ENCODE results near the gene GREM1.

Gene GREM1

DNA sequence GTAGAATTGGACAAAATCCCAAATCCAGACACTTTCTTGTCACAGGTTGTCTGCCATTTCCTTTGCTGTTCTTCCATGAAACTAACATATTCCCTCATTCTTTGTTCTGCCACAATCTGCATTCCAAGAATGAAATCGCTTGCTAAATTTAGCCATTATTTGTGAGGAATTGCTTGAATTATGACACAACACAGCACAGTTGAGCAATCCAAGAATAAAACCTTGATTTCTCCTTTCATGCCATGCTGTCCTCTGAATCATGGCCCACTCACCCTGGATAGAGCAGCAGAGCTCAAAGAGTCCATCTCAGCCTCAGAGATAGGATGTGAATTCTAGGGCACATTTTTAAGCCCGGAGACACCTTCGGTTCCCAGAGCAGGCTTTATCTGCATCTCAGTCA, 35.2 kb upstream of the GREM1 start:
- Histone ChIP-seq H3K27me3 (replicated peaks; ENCODE audit: control insufficient read depth, insufficient read depth, low read length) (no peaks in the 10 kb centered on the region), H3K9me3 (ENCODE audit: control insufficient read depth, low read length) (no peaks in the 10 kb centered on the region), H3K4me3 (ENCODE audit: low read length) (peak overlapping the region; percentile 30), H3K36me3 (ENCODE audit: control insufficient read depth, insufficient read depth, low read length, severe bottlenecking) (no peaks in the 10 kb centered on the region), H3K9ac (ENCODE audit: low read length) (peak overlapping the region; percentile 42), H3K4me1 (ENCODE audit: control insufficient read depth, insufficient read depth, low read length) (peaks cover 62% of the 10 kb centered on the region)
- peak; percentile 97 for DNase-seq (ENCODE audit: low read depth)

DNA sequence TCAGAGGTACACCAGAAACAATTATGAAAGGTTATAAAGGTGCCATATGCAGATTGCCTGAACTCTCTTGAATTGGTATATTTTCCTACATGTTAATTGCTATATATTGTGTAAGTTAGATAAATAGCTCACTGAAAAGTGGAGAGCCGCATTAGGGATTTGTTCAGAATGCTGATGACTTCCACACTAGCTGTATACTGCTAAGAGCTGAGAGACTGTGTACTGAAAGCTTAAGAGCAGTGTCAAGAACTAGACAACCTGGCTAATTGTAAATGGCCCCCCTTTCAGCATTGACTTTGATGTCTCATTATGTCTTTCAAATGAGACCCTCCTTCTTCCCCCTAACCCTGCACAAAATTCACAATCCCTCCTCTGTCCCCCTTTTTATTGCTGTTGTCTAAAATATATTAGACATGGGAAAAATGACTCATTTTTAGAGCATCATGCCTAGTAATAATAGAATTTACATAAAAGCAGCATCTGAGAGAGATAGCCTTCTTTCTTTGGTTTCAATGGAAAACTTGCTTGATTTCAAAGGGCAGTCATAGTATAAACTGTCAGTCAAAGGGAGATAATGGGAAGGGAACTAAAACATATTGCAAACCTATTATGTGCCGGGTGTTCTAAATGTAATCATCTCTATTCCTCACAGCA, 34.7 kb upstream of the GREM1 start:
- H3K27me3 ChIP-seq (replicated peaks; ENCODE audit: control insufficient read depth, insufficient read depth, low read length), result no peaks in the 10 kb centered on the region
- H3K4me3 ChIP-seq (ENCODE audit: low read length), result peak overlapping the region; percentile 1
- no peaks in the 10 kb centered on the region for H3K36me3 ChIP-seq (ENCODE audit: control insufficient read depth, insufficient read depth, low read length, severe bottlenecking)
- peak overlapping the region; percentile 42 for H3K9ac ChIP-seq (ENCODE audit: low read length)
- H3K4me1 ChIP-seq (ENCODE audit: control insufficient read depth, insufficient read depth, low read length), result peaks cover 58% of the 10 kb centered on the region
- DNase-seq (ENCODE audit: low read depth), result peak; percentile 32
- H3K9me3 ChIP-seq (ENCODE audit: control insufficient read depth, low read length), result no peaks in the 10 kb centered on the region

DNA sequence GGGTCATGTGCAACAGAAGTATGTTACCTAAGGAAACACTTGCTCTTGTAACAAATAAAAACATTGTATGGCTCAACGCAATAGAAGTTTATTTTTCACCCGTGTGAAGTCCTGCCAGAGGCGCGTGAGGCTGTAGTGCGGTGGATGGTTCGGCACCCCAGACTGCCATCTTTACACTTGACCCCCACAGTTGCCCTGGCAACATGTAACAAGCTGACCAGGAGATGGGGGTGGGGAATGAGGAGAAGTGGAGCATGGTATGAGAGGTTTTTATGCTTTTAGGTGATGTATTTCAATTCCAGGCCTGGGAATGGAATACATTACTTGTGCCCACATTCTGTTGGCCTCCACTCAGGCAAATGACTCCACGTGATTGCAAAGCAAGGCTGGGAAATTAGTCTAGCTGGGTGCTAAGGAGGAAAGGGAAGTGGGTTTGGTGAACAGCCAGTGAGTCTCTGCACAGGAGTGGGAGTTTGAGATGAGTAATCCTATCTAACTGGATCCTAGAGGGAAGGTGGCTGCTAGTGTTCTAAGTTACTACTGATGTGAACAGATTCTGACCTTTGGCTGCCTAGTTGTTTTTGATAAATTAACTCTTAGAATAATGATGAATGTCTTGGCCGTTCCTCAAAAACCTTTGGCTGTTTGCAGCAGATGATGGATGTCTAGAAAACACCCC, 33.8 kb upstream of the GREM1 start:
- Histone ChIP-seq H3K27me3 (replicated peaks; ENCODE audit: control insufficient read depth, insufficient read depth, low read length) (no peaks in the 10 kb centered on the region), H3K36me3 (ENCODE audit: control insufficient read depth, insufficient read depth, low read length, severe bottlenecking) (no peaks in the 10 kb centered on the region), H3K4me3 (ENCODE audit: low read length) (no peak overlapping the region), H3K4me1 (ENCODE audit: control insufficient read depth, insufficient read depth, low read length) (peaks cover 55% of the 10 kb centered on the region), H3K9ac (ENCODE audit: low read length) (peak overlapping the region; percentile 42), H3K9me3 (ENCODE audit: control insufficient read depth, low read length) (no peaks in the 10 kb centered on the region)
- DNase-seq (ENCODE audit: low read depth), result peak; percentile 55

DNA sequence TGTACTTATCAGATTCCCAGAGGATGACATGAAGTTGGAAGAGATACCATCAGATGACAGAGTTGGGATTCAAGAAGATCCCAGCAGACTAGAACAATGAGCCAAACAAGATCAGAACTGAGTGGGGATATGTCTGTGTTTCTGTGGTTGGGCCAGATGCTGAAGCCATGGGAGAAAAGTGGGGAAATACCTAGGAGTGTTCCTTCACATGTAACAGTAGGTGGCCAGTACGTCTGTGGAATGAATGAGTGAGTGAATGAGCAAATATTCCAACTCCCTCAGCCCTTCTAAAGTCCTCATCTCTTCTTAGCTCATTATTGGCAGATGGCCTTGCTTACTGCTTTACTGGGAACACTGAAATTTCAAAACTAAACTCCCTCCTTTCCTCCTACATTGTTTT, 32.2 kb upstream of the GREM1 start:
- H3K4me3 ChIP-seq (ENCODE audit: low read length), result no peak overlapping the region
- no peaks in the 10 kb centered on the region for H3K9me3 ChIP-seq (ENCODE audit: control insufficient read depth, low read length)
- H3K9ac ChIP-seq (ENCODE audit: low read length), result no peak overlapping the region
- H3K27me3 ChIP-seq (replicated peaks; ENCODE audit: control insufficient read depth, insufficient read depth, low read length), result no peaks in the 10 kb centered on the region
- H3K36me3 ChIP-seq (ENCODE audit: control insufficient read depth, insufficient read depth, low read length, severe bottlenecking), result no peaks in the 10 kb centered on the region
- DNase-seq (ENCODE audit: low read depth), result peak; percentile 40
- peaks cover 49% of the 10 kb centered on the region for H3K4me1 ChIP-seq (ENCODE audit: control insufficient read depth, insufficient read depth, low read length)

GRCh38 chr15:32687556-32687955, 30.2 kb upstream of the GREM1 start:
- Histone ChIP-seq H3K9me3 (ENCODE audit: control insufficient read depth, low read length) (no peaks in the 10 kb centered on the region), H3K36me3 (ENCODE audit: control insufficient read depth, insufficient read depth, low read length, severe bottlenecking) (no peaks in the 10 kb centered on the region), H3K9ac (ENCODE audit: low read length) (no peak overlapping the region), H3K4me3 (ENCODE audit: low read length) (no peak overlapping the region), H3K4me1 (ENCODE audit: control insufficient read depth, insufficient read depth, low read length) (peaks cover 38% of the 10 kb centered on the region), H3K27me3 (replicated peaks; ENCODE audit: control insufficient read depth, insufficient read depth, low read length) (no peaks in the 10 kb centered on the region)
- DNase-seq (ENCODE audit: low read depth), result no peak

DNA sequence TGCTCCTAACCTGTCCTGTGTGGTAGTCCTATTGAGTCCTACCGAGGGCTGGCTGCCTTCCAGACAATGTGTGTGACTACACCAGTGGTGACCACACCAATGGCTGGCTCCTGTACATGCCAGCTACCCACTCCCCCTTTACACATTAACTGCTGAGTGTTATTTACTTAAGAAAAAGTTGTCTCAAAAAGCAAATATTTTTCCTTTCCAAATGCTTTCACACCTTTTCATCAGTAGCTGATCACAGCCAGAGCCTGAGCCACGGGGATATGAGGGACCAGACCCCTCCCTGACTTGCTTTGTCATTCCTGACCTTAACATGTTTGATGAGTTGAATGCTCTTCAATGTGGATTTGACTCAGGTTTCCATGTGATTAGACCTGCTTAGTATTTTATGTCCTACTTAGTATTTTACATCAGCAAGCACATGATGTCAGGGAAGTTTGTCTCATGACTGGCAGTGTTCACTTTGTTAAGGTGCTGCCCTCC, 29.6 kb upstream of the GREM1 start:
- no peak for DNase-seq (ENCODE audit: low read depth)
- no peaks in the 10 kb centered on the region for H3K27me3 ChIP-seq (replicated peaks; ENCODE audit: control insufficient read depth, insufficient read depth, low read length)
- no peak overlapping the region for H3K9ac ChIP-seq (ENCODE audit: low read length)
- H3K9me3 ChIP-seq (ENCODE audit: control insufficient read depth, low read length), result no peaks in the 10 kb centered on the region
- peaks cover 31% of the 10 kb centered on the region for H3K4me1 ChIP-seq (ENCODE audit: control insufficient read depth, insufficient read depth, low read length)
- H3K36me3 ChIP-seq (ENCODE audit: control insufficient read depth, insufficient read depth, low read length, severe bottlenecking), result no peaks in the 10 kb centered on the region
- no peak overlapping the region for H3K4me3 ChIP-seq (ENCODE audit: low read length)

DNA sequence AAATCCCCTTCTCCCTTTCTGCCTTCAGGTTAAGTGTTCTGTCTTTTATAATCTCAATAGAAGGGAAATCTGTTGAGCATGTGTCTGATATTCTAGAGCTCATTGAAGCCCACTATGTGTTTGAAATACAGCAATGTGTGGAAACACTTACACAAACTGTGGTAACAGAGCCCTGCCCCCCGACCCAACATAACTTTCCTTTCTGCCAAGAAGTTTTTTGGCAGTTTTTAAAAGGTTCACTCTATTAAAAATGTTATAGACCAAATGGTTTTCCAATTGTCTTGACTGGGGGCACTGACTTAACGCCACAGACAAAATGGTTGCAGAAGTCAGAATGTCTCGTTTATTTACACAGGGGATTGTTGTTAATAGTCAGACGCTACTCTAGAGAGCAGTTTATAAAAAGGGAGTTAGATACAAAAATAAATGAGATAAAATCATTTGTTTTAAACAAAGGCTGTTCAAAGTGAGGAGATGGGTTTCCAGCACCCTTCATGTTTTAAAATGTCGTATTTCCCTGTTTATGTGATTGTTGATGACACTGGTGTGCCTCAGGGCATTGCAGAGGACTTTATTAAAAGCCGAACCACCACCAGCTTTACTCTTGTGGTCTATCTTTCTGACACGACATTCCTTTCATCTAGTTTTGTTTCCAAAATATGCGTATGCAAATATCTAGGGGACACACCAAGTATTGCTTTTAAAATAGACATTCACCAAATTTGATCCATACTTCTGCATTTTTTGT, 26.7 kb upstream of the GREM1 start:
- Histone ChIP-seq H3K9ac (ENCODE audit: low read length) (no peak overlapping the region), H3K27me3 (replicated peaks; ENCODE audit: control insufficient read depth, insufficient read depth, low read length) (no peaks in the 10 kb centered on the region), H3K36me3 (ENCODE audit: control insufficient read depth, insufficient read depth, low read length, severe bottlenecking) (no peaks in the 10 kb centered on the region), H3K4me1 (ENCODE audit: control insufficient read depth, insufficient read depth, low read length) (peaks cover 2% of the 10 kb centered on the region), H3K9me3 (ENCODE audit: control insufficient read depth, low read length) (no peaks in the 10 kb centered on the region), H3K4me3 (ENCODE audit: low read length) (no peak overlapping the region)
- no peak for DNase-seq (ENCODE audit: low read depth)

GRCh38 chr15:32691689-32692038, 26.1 kb upstream of the GREM1 start:
- Histone ChIP-seq H3K4me1 (ENCODE audit: control insufficient read depth, insufficient read depth, low read length) (no peaks in the 10 kb centered on the region), H3K27me3 (replicated peaks; ENCODE audit: control insufficient read depth, insufficient read depth, low read length) (no peaks in the 10 kb centered on the region)

GRCh38 chr15:32692286-32692685, 25.5 kb upstream of the GREM1 start:
- Histone ChIP-seq H3K9me3 (ENCODE audit: control insufficient read depth, low read length) (no peaks in the 10 kb centered on the region), H3K4me3 (ENCODE audit: low read length) (no peak overlapping the region), H3K4me1 (ENCODE audit: control insufficient read depth, insufficient read depth, low read length) (no peaks in the 10 kb centered on the region), H3K27me3 (replicated peaks; ENCODE audit: control insufficient read depth, insufficient read depth, low read length) (no peaks in the 10 kb centered on the region), H3K9ac (ENCODE audit: low read length) (no peak overlapping the region), H3K36me3 (ENCODE audit: control insufficient read depth, insufficient read depth, low read length, severe bottlenecking) (no peaks in the 10 kb centered on the region)
- no peak for DNase-seq (ENCODE audit: low read depth)

More at GRCh38 chr15:32691689-32692038, 26.1 kb upstream of the GREM1 start:
- Histone ChIP-seq H3K9ac (ENCODE audit: low read length) (no peak overlapping the region), H3K36me3 (ENCODE audit: control insufficient read depth, insufficient read depth, low read length, severe bottlenecking) (no peaks in the 10 kb centered on the region), H3K9me3 (ENCODE audit: control insufficient read depth, low read length) (no peaks in the 10 kb centered on the region), H3K4me3 (ENCODE audit: low read length) (no peak overlapping the region)
- no peak for DNase-seq (ENCODE audit: low read depth)

- no peak overlapping the region for H3K4me3 ChIP-seq (ENCODE audit: low read length)
- no peaks in the 10 kb centered on the region for H3K4me1 ChIP-seq (ENCODE audit: control insufficient read depth, insufficient read depth, low read length)
- H3K9me3 ChIP-seq (ENCODE audit: control insufficient read depth, low read length), result no peaks in the 10 kb centered on the region
- no peak for DNase-seq (ENCODE audit: low read depth)
- H3K9ac ChIP-seq (ENCODE audit: low read length), result no peak overlapping the region
- no peaks in the 10 kb centered on the region for H3K36me3 ChIP-seq (ENCODE audit: control insufficient read depth, insufficient read depth, low read length, severe bottlenecking)
- no peaks in the 10 kb centered on the region for H3K27me3 ChIP-seq (replicated peaks; ENCODE audit: control insufficient read depth, insufficient read depth, low read length)
Observed at GRCh38 chr15:32694222-32694983, 23.4 kb upstream of the GREM1 start.
